ENCODE results near the gene CD79B.

Gene CD79B

DNA sequence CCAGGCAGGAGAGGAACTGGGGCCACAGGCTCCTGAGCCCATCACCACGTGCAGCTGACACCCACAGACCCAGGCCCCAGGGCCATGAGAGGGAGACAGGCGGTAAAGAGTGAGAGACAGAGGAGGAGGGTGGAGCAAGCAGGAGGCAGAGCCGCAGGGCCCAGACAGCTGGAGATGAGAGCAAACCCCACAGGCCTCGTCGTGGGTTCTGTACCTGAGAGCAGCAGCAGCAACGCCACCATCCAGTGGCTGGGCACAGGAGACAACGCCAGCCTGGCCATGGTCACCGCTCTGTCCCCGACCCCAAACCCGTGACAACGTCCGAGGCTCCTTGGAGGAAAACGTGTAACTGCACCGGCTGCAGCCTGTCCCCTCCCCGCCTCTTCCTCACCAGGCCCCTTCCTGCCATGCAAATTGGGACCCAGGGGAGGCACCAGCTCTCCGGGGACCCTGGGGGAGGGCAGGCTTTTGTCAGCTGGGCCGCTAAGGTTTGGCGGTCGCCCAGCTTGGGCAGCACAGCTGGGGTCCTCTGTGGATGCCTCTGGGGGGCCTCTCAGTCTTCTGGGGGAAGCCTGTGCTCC is at the start of gene CD79B:
Gene CD79B (minus strand): TSS at position 351 of the 581 bp plus-strand sequence. CDS start 70 bp downstream, at position 281.
- peak; percentile 20 for DNase-seq (ENCODE audit: low spot score)

- DNase-seq (ENCODE audit: low spot score): no peak
Observed at GRCh38 chr17:63978272-63979200, 46.4 kb upstream of the CD79B start.

GRCh38 chr17:63976702-63977101 is 44.6 kb upstream of the CD79B start:
- no peak for DNase-seq (ENCODE audit: low spot score)

DNA sequence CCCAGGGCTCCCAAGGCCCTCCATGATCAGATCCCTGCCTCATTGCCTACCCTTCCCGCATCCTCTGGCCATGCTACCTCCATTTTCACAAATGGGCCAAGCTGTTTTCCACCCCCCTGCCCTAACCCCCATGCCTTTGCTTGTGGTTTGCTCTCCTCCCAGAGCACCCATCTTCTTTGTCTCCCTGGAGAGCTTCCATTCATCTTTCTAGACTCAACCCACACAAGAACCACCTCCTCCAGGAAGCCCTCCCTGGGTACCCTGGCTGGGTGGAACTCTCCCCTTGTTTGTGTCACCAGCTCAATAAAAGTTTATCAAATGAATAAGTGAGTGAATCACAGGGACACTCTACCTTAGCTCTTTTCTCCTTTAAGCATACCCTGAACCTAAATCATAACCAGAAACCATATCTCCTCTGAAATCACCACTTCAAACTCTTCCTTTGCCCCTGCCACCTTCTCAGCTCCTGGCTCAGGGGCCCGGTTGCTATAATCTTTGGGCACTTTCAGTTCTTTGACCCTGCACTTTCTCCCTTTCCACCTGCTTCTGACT is 43.5 kb upstream of the CD79B start:
- no peak for DNase-seq (ENCODE audit: low spot score)

GRCh38 chr17:63974594-63975192 is 42.6 kb upstream of the CD79B start:
- DNase-seq (ENCODE audit: low spot score): no peak

DNA sequence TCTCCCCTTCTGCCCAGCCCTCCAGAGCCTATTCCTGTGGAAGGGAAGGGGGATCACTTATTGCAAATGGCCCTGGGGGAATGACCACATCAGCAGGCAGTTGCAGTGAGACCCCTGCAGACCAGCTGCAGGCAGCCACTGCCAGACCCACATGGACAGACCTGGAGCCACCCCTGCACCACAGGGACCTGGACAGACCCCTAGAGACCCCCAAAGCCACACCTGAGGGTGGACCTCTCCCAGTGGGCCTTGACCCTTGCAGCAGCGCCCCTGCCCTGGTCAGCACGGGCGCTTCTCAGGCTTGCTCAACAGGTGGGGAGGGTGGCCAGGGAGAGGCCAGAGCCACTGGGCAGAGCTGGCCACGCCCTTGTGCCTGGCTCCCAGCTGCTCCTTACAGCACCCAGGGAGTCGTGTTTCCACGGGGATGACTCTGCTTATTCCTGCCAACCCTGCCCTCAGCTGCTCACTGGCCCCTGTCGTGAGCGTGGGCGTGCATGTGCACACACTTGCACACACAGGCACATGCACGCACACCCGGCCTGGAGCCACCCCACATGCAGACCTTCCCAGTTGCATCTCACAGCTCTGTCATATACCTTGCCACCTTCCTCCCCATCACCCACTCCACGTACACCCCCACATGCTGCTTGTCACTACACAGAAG is 41.9 kb upstream of the CD79B start:
- peak; percentile 64 for DNase-seq (ENCODE audit: low spot score)

DNA sequence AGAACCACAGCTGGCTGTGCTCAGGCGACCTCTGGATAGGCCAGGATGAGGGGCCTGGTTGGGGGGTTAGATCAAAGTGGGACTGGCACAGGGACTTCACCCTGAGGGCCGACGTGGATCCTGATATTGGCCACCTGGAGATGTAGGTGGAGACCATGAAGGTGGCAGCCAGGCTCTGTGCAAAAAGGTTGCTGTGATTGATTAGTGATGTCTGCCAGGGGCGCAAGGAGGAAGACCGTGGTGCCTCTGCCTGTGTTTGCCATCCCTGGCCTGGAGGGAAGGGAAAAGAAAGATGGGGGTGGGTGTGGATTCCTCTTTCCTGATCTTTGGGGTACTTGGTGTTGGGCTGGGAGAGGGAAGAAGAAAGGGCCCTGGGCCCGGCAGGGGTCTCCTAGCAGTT is 41.1 kb upstream of the CD79B start:
- DNase-seq (ENCODE audit: low spot score): no peak

GRCh38 chr17:63972796-63973195 is 40.7 kb upstream of the CD79B start, which contains the start of gene SCN4A:
SCN4A (minus strand) TSS chr17:63972918; CDS start chr17:63972841, 77 bp downstream.
- DNase-seq (ENCODE audit: low spot score): no peak

- no peak for DNase-seq (ENCODE audit: low spot score)
Observed at GRCh38 chr17:63969278-63969677, 37.1 kb upstream of the CD79B start.

GRCh38 chr17:63967953-63968352 is 35.8 kb upstream of the CD79B start:
- no peak for DNase-seq (ENCODE audit: low spot score)

DNA sequence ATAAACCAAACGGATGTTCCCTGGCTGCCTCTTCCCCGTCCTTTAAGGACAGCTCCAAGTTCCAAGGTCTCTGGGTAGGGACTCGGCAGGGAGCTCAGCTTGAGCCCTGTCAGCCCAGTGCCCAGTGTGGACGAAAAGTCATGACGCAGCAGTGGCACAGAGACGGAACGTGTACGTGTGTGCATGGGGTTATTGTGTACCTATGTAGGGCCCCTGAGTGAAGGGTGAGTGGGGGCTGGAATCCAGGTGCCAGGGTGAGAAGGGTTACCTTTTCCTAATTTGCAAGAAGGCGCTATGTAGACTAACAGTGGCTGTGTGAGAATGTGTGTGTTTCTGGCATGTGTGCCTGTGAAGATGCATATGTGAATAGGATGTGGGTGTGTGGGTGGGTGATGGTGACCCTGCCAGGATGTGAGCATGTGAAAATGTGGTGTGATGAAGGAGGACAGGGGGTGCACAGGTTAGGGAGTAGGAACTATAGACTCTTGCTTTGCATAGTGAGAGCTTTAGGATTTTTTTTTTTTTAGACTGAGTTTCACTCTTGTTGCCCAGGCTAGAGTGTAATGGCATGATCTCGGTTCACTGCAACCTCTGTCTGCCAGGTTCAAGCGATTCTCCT is 34.6 kb upstream of the CD79B start:
- DNase-seq (ENCODE audit: low spot score): no peak

GRCh38 chr17:63963123-63963522 is 31.0 kb upstream of the CD79B start:
- DNase-seq (ENCODE audit: low spot score): no peak

DNA sequence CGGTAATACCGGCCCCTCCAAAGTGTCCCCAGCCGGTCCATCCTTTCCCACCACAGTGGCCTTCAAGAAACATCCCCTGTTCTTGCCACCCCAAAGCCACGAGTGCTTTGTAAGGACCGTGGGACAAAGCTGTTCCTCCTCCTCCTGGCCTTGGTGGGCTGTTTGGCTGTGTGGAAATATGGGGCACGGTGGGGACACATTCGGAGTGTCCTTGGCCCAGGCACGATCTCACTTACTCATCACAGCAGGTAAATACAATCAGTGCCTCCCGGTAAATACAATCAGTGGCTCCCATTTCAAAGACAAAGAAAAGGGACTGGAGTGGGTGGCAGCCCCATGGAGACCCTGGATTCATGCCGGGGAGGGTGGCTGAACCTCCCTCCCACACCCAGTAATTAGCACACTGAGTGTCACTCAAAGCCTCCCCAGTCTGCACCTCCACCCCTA is 30.2 kb upstream of the CD79B start:
- no peak for DNase-seq (ENCODE audit: low spot score)

DNA sequence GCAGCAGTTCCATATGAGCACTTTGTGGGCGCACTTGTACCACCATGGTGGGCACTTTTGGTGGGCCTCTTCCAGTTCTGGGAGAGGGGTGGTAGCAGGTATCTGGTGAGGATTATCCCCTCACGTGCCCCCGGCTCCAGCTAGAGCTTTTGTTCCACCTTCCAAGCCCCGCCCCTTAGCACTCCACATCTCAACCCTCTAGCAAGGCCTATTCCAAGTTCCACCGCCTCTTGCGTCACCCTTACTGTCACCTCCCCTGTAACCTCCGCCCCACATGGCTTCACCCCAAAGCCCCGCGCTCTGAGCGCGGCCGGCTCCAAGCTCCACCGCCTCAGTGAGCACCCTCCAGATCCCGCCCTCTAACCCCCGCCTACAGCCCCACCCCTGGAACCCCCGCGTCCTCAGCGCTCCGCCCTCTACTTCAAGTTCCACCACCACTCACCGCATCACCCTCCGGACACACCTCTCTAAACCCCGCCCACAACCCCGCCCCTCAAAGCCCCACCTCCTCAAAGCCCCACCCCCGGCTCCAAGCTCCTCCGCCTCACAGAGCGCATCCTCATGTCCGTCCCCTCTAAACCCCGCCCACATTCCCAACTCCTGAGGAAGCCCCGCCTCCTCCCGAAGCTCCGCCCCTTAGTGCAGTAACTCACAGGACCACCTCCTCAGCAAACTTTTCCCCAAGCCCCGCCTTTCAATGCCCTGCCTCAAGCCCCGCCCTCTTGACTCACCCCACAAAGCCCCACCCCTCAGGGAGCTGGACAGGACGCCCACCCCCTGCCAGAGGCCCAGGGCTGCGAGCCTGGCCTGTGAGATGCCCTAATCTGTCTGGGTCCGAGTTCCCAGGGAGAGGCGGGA is 29.5 kb upstream of the CD79B start:
- DNase-seq (ENCODE audit: low spot score): peak; percentile 94

- DNase-seq (ENCODE audit: low spot score): no peak
Observed at GRCh38 chr17:63960430-63960829, 28.3 kb upstream of the CD79B start.

- DNase-seq (ENCODE audit: low spot score): no peak
Observed at GRCh38 chr17:63960006-63960405, 27.9 kb upstream of the CD79B start.

DNA sequence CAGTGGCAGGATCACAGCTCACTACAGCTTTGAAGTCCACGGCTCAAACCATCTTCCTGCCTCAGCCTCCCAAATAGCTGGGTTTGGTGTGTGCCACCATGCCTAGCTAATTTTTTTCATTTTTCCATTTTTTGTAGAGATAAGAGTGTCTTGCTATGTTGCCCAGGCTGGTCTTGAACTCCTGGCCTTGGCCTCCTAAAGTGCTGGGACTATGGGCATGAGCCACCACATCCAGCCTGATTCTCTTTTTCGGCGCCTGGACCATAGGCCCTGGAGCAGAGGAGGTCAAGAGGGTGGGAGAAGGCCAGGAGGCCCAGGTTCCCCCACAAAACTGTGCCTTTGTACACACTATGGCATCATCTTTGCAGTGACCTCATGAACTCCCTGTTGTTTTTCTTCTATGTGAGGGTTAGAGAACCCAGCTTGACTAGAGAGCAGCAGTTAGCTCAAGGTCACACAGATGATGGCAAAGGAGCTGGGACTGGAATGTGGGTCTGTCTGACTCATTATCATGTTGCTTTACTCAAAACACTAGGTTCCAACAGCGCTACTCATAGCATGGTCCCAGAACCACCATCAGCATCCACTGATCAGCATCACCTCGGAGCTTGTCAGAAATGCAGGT is 24.3 kb upstream of the CD79B start:
- no peak for DNase-seq (ENCODE audit: low spot score)

DNA sequence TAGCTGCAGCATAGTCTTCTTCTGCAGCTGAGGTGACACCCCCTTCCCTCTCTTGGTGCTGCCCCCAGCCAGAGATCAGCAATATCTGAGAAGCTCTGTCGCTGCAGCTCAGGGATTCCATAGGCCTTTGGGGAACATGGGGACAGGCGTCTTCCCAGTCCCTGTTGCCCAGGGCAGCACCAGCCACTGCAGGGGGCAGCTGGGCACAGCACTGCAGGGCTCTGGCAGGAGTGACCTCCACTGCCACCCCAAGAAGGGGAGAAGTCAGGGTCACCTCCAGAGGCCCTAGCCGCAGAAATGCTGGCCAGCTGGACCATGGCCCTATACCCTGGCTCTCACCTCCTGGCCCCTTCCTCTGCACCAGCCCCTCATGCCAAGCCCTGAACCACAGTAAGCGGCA is 23.7 kb upstream of the CD79B start:
- no peak for DNase-seq (ENCODE audit: low spot score)

DNA sequence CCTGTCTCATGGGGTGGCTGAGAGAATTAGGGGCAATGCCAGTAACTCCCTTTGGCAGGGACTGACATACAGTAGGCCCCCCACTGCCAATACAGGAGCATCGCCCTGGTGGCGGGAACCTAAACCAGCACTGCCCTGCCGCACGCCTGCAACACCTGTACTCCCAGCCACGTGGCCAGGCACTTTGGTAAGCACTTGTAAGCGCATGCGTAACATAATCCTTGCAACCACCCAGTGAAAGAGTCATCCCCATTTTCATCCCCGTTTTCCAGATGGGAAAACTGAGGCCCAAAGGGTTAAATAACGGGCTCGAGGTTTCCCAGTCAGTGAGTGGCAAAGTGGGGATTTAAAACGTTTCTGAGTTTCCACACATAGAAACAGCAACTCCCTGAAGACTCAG is 23.1 kb upstream of the CD79B start:
- no peak for DNase-seq (ENCODE audit: low spot score)

- no peak for DNase-seq (ENCODE audit: low spot score)
Observed at GRCh38 chr17:63954402-63955063, 22.4 kb upstream of the CD79B start.
